ENCODE data around the gene SDC4.

The SDC4 gene

DNA sequence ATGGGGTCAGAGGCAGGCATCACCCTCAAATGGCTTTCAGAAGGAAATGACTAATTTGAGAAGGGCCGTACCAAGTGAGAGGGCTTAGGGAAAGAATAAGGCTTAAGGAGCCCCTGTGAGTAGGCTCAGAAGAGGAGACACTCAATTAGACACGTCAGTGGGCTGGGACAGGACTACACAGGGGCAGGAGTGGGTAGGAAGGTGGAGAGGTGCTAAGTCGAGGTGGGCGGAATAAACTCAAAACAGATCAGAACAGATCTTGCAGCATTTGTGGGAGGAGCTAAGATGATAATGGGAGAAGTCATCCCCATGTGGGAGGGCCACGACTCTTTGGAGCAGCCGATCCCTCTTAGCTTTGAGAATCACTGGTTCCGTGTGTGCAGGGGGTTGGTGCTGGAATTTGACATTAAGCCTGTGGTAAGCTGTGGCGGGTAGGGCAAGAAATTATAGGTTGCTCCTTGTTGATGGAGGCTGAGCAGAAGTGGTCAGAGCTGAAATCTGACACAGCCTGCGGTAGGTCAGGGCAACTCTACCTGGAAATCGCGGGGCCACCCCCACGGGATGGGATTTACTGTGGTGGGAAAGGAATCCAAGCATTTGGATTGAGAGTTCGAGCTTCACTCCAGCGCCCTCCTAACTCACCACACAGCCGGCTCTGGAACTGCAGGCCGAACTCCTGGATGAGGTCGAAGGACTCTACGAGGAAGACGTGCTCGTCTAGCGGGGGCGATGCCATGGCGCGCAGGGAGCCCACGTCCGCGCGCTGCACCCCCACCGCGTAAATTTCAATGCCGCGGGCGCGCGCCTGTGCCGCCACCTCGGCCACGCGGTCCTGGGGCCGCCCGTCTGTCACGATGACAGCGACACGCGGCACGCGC, 44.4 kb downstream of the SDC4 start:
- peaks cover 36 to 60% of the 10 kb centered on the region in 2 donors for H3K27me3 Mint-ChIP-seq
- DNase-seq (no peak), ATAC-seq (replicated peaks) (no peak)
- peaks cover 0 to 2% of the 10 kb centered on the region in 2 donors for H3K4me1 Mint-ChIP-seq (ENCODE audit: low read depth in 2 of 2)
- no peaks in the 10 kb centered on the region for H3K36me3 Mint-ChIP-seq (ENCODE audit: insufficient read depth)
- no peak overlapping the region for H3K27ac Mint-ChIP-seq
- H3K9me3 Mint-ChIP-seq: no peaks in the 10 kb centered on the region
- no peak overlapping the region for H3K4me3 Mint-ChIP-seq

DNA sequence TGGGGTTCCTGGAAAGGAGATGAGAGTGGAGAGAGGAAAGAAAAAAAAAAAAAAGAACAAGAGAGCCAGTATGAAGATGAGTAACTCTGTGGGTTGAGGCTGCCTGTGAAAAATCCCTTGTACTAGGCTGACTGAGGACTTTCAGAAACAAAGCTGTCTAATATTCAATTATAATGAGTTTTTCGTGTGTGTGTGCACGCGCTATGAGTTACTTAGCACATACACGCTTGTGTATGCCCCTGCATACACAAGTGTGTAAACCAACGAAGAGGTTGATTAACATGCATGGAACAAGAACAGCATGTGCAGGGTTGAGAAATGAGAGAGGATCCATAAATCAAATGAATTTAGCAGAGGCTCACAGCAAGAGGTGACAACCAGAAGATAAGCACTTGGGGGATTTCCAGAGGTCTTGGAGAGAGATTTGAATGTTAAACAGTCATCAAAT, 46.4 kb downstream of the SDC4 start:
- no peak overlapping the region for H3K27ac Mint-ChIP-seq

DNA sequence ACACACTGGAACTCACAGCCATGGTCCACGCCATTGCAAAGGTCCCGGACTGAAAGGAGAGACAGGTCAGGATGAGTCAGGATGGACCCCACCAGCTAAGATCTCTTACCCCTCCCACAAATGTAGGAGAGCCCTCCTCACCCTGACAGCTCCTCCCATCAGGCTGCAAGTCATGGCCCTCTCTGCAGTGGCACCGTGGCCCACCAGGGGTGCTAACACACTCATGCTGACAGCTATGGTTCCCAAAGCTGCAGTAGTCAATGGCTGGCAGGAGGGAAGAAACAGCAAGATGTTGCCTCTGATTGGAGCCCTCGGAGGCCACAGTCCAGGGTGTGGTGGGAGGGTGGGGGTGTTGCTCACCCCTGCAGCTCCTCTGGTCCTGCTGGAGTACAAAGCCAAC, 47.3 kb downstream of the SDC4 start:
- peaks cover 0 to 2% of the 10 kb centered on the region in 2 donors for H3K4me1 Mint-ChIP-seq (ENCODE audit: low read depth in 2 of 2)
- H3K36me3 Mint-ChIP-seq (ENCODE audit: insufficient read depth): no peaks in the 10 kb centered on the region
- peaks cover 37 to 66% of the 10 kb centered on the region in 2 donors for H3K27me3 Mint-ChIP-seq
- H3K4me3 Mint-ChIP-seq: no peak overlapping the region
- ATAC-seq (replicated peaks) (peak; percentile 68), DNase-seq (peak in 1 of 3 experiments; percentile 15)
- H3K27ac Mint-ChIP-seq: no peak overlapping the region
- H3K9me3 Mint-ChIP-seq: no peaks in the 10 kb centered on the region

More for the DNA sequence above, 46.4 kb downstream of the SDC4 start:
- no peak for ATAC-seq (replicated peaks)
- no peak overlapping the region for H3K4me3 Mint-ChIP-seq
- H3K36me3 Mint-ChIP-seq (ENCODE audit: insufficient read depth): no peaks in the 10 kb centered on the region
- H3K9me3 Mint-ChIP-seq: no peaks in the 10 kb centered on the region
- no peak for DNase-seq
- H3K27me3 Mint-ChIP-seq: peaks cover 29 to 58% of the 10 kb centered on the region in 2 donors
- peaks cover 0 to 2% of the 10 kb centered on the region in 2 donors for H3K4me1 Mint-ChIP-seq (ENCODE audit: low read depth in 2 of 2)

- Mint-ChIP-seq H3K4me3 (no peak overlapping the region), H3K9me3 (no peaks in the 10 kb centered on the region), H3K27ac (no peak overlapping the region), H3K36me3 (ENCODE audit: insufficient read depth) (no peaks in the 10 kb centered on the region), H3K27me3 (peaks cover 29 to 55% of the 10 kb centered on the region in 2 donors), H3K4me1 (ENCODE audit: low read depth in 2 of 2) (peaks cover 0 to 2% of the 10 kb centered on the region in 2 donors)
- DNase-seq: no peak
- ATAC-seq (replicated peaks): no peak
Measured at GRCh38 chr20:45299786-45300185, 48.4 kb downstream of the SDC4 start.

DNA sequence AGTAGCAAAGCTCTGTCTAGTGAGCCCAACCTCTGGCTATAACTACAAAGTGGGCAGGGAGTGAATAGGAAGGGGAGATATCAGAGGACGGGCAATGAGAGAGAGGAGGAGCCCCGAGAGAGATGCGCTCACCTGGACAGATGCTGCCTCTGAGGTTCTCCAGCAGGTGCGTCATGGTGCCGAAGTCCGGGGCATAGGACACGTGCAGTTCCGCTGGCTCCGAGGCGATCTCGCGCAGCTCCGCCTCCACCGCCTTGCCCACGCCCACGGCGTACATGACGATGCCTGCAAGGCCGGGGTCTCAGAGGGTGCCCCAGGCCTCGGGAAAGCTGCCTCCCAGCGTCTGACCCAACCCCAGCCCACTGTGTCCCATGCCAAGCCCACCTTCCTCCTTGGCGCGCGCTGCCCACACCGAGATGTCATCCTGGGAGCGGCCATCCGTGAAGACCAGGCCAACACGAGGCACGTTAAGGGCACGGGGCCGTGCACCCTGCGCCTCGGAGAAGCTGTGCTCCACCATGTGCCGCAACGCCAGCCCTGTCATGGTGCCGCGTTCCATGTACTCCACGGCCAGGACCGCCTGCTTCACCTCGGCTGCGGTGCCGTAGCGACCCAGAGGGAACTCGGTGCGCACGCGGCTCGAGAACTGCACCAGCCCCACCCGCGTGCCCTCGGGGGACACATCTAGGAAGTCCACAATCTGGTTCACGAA, 50.3 kb downstream of the SDC4 start:
- Mint-ChIP-seq H3K36me3 (ENCODE audit: insufficient read depth) (no peaks in the 10 kb centered on the region), H3K4me3 (no peak overlapping the region), H3K27me3 (peaks cover 21 to 50% of the 10 kb centered on the region in 2 donors), H3K9me3 (no peaks in the 10 kb centered on the region), H3K4me1 (ENCODE audit: low read depth in 2 of 2) (peaks cover 3 to 7% of the 10 kb centered on the region in 2 donors), H3K27ac (peak overlapping the region in 1 of 2 donors; percentile 47)
- no peak for ATAC-seq (replicated peaks)
- DNase-seq: no peak

DNA sequence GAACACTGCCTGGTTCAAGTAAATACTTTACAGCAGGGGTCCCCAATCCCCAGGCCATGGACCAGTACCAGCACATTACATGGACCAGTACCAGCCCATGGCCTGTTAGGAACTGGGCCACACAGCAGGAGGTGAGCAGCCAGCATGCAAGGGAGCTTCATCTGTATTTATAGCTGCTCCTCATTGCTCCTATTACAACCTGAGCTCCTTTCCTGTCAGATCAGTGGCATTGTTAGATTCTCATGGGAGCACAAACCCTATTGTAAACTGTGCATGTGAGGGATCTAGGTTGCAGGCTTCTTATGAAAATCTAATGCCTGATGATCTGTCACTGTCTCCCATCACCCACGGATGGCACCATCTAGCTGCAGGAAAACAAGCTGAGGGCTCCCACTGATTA, 53.6 kb downstream of the SDC4 start:
- peaks cover 20 to 76% of the 10 kb centered on the region in 2 donors for H3K27me3 Mint-ChIP-seq

DNA sequence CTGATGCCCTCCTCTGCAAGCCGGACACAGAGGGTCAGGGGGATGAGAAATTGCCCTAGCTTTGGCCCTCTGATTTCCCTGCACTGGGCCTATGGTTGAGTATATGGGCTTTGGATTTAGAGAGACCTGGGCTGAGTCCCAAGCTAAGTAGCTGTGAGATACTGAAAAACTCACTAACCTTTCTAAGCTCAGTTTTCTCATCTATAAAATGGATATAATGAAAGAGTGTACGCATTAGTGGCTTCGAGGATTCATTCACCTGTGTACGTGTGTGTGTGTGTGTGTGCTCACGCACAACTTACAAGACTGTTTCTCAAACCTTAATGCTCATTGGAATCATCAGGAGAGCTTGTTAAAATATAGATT, 54.2 kb downstream of the SDC4 start:
- Mint-ChIP-seq H3K36me3 (ENCODE audit: insufficient read depth) (no peaks in the 10 kb centered on the region), H3K9me3 (no peaks in the 10 kb centered on the region), H3K4me3 (peak overlapping the region; percentile 66 to 75), H3K27ac (no peak overlapping the region), H3K27me3 (peaks cover 19 to 74% of the 10 kb centered on the region in 2 donors), H3K4me1 (ENCODE audit: low read depth in 2 of 2) (peaks cover 3 to 15% of the 10 kb centered on the region in 2 donors)
- ATAC-seq (replicated peaks) (no peak), DNase-seq (no peak)

More for the DNA sequence above, 53.6 kb downstream of the SDC4 start:
- H3K27ac Mint-ChIP-seq: no peak overlapping the region
- H3K4me3 Mint-ChIP-seq: no peak overlapping the region
- H3K4me1 Mint-ChIP-seq (ENCODE audit: low read depth in 2 of 2): peaks cover 3 to 15% of the 10 kb centered on the region in 2 donors
- DNase-seq (no peak), ATAC-seq (replicated peaks) (no peak)
- no peaks in the 10 kb centered on the region for H3K9me3 Mint-ChIP-seq
- no peaks in the 10 kb centered on the region for H3K36me3 Mint-ChIP-seq (ENCODE audit: insufficient read depth)

DNA sequence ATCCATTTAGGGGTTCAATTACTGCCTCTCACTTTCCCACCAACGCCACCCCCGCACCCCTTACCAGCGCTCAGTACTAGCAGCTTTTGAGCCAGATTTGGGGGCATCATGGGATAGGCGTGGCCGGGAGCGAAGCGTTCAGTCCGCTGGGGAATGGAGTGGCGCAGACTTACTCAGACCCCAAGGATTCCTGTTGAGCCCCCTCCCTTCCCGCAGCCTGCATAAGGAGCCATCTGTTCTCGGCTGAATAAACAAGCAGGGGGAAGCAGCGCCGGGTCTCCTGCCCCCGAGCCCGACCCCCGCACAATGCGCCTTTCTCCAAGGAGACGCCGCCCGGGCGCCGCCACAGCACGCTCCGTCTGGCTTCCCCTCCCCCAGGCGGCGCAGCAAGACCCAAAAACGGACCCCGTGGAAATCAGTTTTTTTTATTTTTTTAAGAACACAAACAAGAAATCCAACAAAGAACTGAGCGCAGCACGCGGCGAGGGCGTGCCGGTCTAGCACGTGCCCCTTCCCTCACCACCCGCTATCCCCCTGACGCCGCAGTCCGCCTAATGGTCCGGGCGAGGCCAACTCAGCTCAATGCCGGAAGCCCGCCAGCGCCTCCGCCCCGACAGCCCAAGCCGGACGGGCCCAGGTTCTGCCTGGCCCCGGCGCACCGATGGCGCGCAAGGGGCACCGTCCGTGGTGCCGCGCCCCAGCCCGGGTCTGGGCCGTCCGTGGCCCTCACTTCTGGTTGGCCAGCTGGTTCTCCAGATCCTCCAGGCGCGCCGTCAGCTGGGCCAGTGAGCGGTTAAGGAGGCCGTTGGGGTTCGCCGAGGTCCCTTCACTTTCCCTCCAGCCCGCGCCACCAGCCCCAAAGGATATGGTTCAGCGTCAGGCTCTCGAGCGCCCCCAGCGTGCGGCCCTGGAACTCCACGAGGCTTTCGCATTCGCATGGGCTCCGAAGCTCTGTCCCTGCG, 54.9 kb downstream of the SDC4 start:
- H3K27me3 Mint-ChIP-seq: peaks cover 26 to 74% of the 10 kb centered on the region in 2 donors
- H3K4me1 Mint-ChIP-seq (ENCODE audit: low read depth in 2 of 2): peaks cover 3 to 15% of the 10 kb centered on the region in 2 donors
- no peak overlapping the region for H3K27ac Mint-ChIP-seq
- peak overlapping the region; percentile 66 to 75 for H3K4me3 Mint-ChIP-seq
- H3K9me3 Mint-ChIP-seq: no peaks in the 10 kb centered on the region
- DNase-seq (peak; percentile 80 to 84 (median 81)), ATAC-seq (replicated peaks) (peak; percentile 92)
- no peaks in the 10 kb centered on the region for H3K36me3 Mint-ChIP-seq (ENCODE audit: insufficient read depth)

GRCh38 chr20:45292343-45292742, 55.9 kb downstream of the SDC4 start:
- H3K27ac Mint-ChIP-seq: no peak overlapping the region
- DNase-seq (no peak), ATAC-seq (replicated peaks) (no peak)
- H3K4me3 Mint-ChIP-seq: peak overlapping the region in 1 of 2 donors; percentile 34
- no peaks in the 10 kb centered on the region for H3K36me3 Mint-ChIP-seq (ENCODE audit: insufficient read depth)
- H3K27me3 Mint-ChIP-seq: peaks cover 32 to 74% of the 10 kb centered on the region in 2 donors
- H3K9me3 Mint-ChIP-seq: no peaks in the 10 kb centered on the region
- peaks cover 3 to 15% of the 10 kb centered on the region in 2 donors for H3K4me1 Mint-ChIP-seq (ENCODE audit: low read depth in 2 of 2)

- Mint-ChIP-seq H3K27ac (no peak overlapping the region), H3K4me3 (no peak overlapping the region), H3K4me1 (ENCODE audit: low read depth in 2 of 2) (peaks cover 3 to 15% of the 10 kb centered on the region in 2 donors), H3K9me3 (no peaks in the 10 kb centered on the region), H3K36me3 (ENCODE audit: insufficient read depth) (no peaks in the 10 kb centered on the region), H3K27me3 (peaks cover 37 to 75% of the 10 kb centered on the region in 2 donors)
- DNase-seq (no peak), ATAC-seq (replicated peaks) (no peak)
Measured at GRCh38 chr20:45291526-45291925, 56.7 kb downstream of the SDC4 start.

GRCh38 chr20:45290677-45291355, 57.4 kb downstream of the SDC4 start:
- Mint-ChIP-seq H3K4me3 (no peak overlapping the region), H3K4me1 (ENCODE audit: low read depth in 2 of 2) (peaks cover 3 to 15% of the 10 kb centered on the region in 2 donors), H3K27ac (no peak overlapping the region), H3K9me3 (no peaks in the 10 kb centered on the region), H3K27me3 (peaks cover 31 to 69% of the 10 kb centered on the region in 2 donors), H3K36me3 (ENCODE audit: insufficient read depth) (no peaks in the 10 kb centered on the region)
- ATAC-seq (replicated peaks) (peak; percentile 42), DNase-seq (peak; percentile 63 to 68 (median 64))

- H3K27me3 Mint-ChIP-seq: peaks cover 31 to 69% of the 10 kb centered on the region in 2 donors
- no peak overlapping the region for H3K27ac Mint-ChIP-seq
- H3K4me1 Mint-ChIP-seq (ENCODE audit: low read depth in 2 of 2): peaks cover 3 to 15% of the 10 kb centered on the region in 2 donors
- no peak for DNase-seq
- H3K9me3 Mint-ChIP-seq: no peaks in the 10 kb centered on the region
- no peak overlapping the region for H3K4me3 Mint-ChIP-seq
- ATAC-seq (replicated peaks): no peak
- H3K36me3 Mint-ChIP-seq (ENCODE audit: insufficient read depth): no peaks in the 10 kb centered on the region
Measured at GRCh38 chr20:45289942-45290676, 58.1 kb downstream of the SDC4 start.

Data from effector memory CD8-positive, alpha-beta T cell (primary cell).